Measurements from ENCODE around the gene DPF3.

The DPF3 gene

DNA sequence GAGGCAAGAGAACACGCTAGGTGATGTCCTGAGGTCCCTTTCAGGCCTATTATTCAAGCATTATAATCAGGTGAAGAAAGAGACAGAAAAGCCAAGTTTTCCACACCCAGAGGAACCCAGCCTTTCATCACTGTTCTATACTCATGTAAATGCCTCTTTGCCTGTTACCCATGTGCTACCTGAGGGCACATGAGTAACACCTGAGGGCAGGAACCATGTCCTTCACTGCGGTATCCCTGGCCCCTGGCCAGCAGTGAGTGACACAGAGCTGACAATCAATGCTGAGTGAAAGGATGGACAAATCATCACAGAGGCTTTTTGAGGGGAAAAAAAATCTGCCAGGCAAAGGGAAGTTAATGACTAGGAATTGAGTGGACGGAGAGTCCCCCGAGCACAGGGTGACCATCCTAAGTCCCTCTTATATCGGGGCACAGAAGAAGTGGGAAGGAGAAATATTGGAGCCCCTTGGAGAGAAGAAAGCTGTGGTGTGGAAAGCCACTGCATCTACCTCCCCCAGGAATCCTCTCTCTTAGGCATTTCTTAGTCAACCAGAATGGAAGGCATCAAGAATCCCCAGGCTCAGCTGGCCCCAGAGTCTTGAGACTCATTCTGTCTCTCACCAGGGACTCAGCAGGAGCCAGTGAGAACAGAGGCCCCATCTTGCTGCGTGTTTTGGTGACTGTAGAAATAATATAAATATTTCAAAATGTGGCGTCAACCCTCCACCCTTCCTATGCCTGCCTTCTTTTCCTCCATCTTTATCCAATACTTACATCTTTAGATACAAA, 212.9 kb downstream of the DPF3 start:
- TF ChIP-seq CTCF (conservative IDR thresholded peaks at IDR 0.05; ENCODE audit: low read depth, low read length) = no peak
- no peak for DNase-seq (ENCODE audit: low read depth)
- H3K4me3 ChIP-seq (ENCODE audit: low read length) = no peak overlapping the region

DNA sequence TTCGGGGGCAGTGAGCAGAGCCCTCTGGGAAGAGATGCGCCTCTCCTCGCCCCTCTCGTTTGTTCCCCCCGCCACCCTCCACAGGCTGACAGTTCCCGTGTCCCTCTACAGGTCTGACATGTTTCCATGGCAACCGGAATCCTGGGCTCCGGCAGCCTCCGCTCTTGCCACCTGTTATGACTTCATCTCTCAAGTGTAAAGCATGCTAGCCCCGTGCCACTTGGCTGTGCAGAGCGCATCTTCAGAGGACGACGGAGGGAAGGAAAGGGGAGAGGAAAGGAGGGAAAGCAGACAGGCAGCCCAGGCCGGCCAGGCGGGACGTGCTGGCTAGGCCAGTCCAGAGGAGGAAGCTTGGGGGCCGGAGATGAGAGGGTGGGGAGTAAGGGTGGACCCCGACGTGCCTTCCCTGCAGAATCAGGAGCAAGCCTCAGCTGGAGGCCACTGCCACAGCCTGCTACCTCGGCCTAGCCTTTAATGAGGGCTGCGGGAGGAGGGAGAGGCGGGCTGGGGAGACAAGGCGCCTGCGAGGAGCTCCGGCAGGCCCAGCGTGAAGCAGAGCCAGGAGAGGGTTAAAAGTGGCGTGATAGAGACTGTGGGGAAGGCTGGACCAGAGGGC, 214.3 kb downstream of the DPF3 start:
- no peak for TF ChIP-seq CTCF (conservative IDR thresholded peaks at IDR 0.05; ENCODE audit: low read depth, low read length)
- DNase-seq (ENCODE audit: low read depth) = no peak
- no peak overlapping the region for H3K4me3 ChIP-seq (ENCODE audit: low read length)

GRCh38 chr14:72679141-72679535, 214.8 kb downstream of the DPF3 start:
- no peak for TF ChIP-seq CTCF (conservative IDR thresholded peaks at IDR 0.05; ENCODE audit: low read depth, low read length)
- H3K4me3 ChIP-seq (ENCODE audit: low read length) = no peak overlapping the region
- DNase-seq (ENCODE audit: low read depth) = no peak

DNA sequence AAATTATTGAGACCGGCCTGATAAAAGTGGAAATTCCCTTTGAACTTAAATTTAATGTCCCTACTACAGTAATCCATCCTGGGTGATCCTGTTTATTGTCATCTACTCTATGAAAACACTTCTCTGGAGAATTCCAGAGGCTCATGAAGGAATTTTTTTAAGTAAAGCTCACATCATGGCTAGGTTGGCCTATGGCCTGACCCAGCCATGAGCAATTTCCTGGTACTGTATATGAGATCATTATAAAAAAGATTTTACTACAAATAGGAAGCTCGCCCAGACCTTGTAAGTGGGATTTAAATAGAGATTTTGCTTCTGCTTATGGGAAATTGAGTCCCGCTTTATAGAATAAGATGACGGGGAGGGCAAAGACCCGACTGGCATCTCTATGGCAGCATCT, 215.5 kb downstream of the DPF3 start:
- no peak for TF ChIP-seq CTCF (conservative IDR thresholded peaks at IDR 0.05; ENCODE audit: low read depth, low read length)
- DNase-seq (ENCODE audit: low read depth) = no peak
- H3K4me3 ChIP-seq (ENCODE audit: low read length) = no peak overlapping the region

GRCh38 chr14:72677664-72678063, 216.2 kb downstream of the DPF3 start:
- no peak overlapping the region for H3K4me3 ChIP-seq (ENCODE audit: low read length)
- TF ChIP-seq CTCF (conservative IDR thresholded peaks at IDR 0.05; ENCODE audit: low read depth, low read length) = no peak
- no peak for DNase-seq (ENCODE audit: low read depth)

GRCh38 chr14:72675126-72675525, 218.8 kb downstream of the DPF3 start:
- H3K4me3 ChIP-seq (ENCODE audit: low read length) = no peak overlapping the region
- no peak for TF ChIP-seq CTCF (conservative IDR thresholded peaks at IDR 0.05; ENCODE audit: low read depth, low read length)
- DNase-seq (ENCODE audit: low read depth) = no peak

- H3K4me3 ChIP-seq (ENCODE audit: low read length) = no peak overlapping the region
- no peak for TF ChIP-seq CTCF (conservative IDR thresholded peaks at IDR 0.05; ENCODE audit: low read depth, low read length)
- DNase-seq (ENCODE audit: low read depth) = no peak
Measured at GRCh38 chr14:72673179-72673578, 220.7 kb downstream of the DPF3 start.
